Upper lobe of right lung (tissue), 1 donor: ENCODE results near the gene RBP2. TPM values are rescaled to one million over a fixed set of nuclear protein-coding genes. Genes with fewer than 3 reads are reported as not detected.

Experiments
- ATAC-seq: fragments of 200-7000 bp; cut with Tn5 transposase; one replicate; pipeline ENCODE4 v1.9.1; 2020; ENCODE audit warnings: mild to moderate bottlenecking, moderate library complexity
- DNase-seq: peaks from one replicate; pipeline ENCODE4 v3.0.0-alpha.2; 2020
- H3K27ac ChIP-seq: fragments of 200-600 bp; one replicate; pipeline ENCODE4 v1.8.0; 2022
- H3K27me3 ChIP-seq: fragments of 200-600 bp; one replicate; pipeline ENCODE4 v1.8.0; 2022; ENCODE audit warnings: mild to moderate bottlenecking
- H3K36me3 ChIP-seq: fragments of 200-600 bp; one replicate; pipeline ENCODE4 v1.8.0; 2022
- H3K4me1 ChIP-seq: fragments of 200-600 bp; one replicate; pipeline ENCODE4 v1.8.0; 2022
- H3K4me3 ChIP-seq: fragments of 200-600 bp; one replicate; pipeline ENCODE4 v1.8.0; 2022; ENCODE audit warnings: mild to moderate bottlenecking
- H3K9me3 ChIP-seq: fragments of 200-600 bp; one replicate; pipeline ENCODE4 v1.8.0; 2022
- CTCF ChIP-seq: fragments of 200-600 bp; IDR thresholded peaks from one replicate; pipeline ENCODE4 v1.8.0; 2022; ENCODE audit warnings: antibody characterized with exemption
- intact Hi-C: fragments of 100-400 bp; cut with DNase I; formaldehyde crosslinking; loops from one replicate; pipeline ENCODE4 v1.11.0; 2022
- total RNA-seq: library from RNA; stranded (reverse); fragmentation: NEBNext Ultra II Directional; extraction: Animal tissue kit (Norgen Biotek cat#: 25700); gene quantifications from one replicate; pipeline ENCODE4 v1.2.1, GENCODE V29; 2021
- donor health status: DM: no; HTN: yes; CAD: no; lungs with severe emphysema.

RBP2 gene
- total RNA-seq, 1 donor from 2014 or later, result 2.1 TPM

- Histone ChIP-seq H3K27ac (no peak overlapping the region), H3K27me3 (no peaks in the 10 kb centered on the region), H3K36me3 (no peaks in the 10 kb centered on the region), H3K9me3 (no peaks in the 10 kb centered on the region), H3K4me1 (no peaks in the 10 kb centered on the region), H3K4me3 (no peak overlapping the region)
- no peak for ATAC-seq
- no peak for DNase-seq
- no peak for TF ChIP-seq CTCF
- intact Hi-C loops, result no loop called here
Measured at GRCh38 chr3:139460076-139460475, 16.2 kb downstream of the RBP2 start.

- Histone ChIP-seq H3K27me3 (no peaks in the 10 kb centered on the region), H3K27ac (no peak overlapping the region), H3K4me3 (no peak overlapping the region), H3K4me1 (no peaks in the 10 kb centered on the region), H3K9me3 (no peaks in the 10 kb centered on the region), H3K36me3 (no peaks in the 10 kb centered on the region)
- ATAC-seq, result no peak
- intact Hi-C loops, result no loop called here
- no peak for TF ChIP-seq CTCF
- DNase-seq, result no peak
Measured at GRCh38 chr3:139458348-139458747, 18.0 kb downstream of the RBP2 start.

- no peaks in the 10 kb centered on the region for H3K36me3 ChIP-seq
- no peak overlapping the region for H3K4me3 ChIP-seq
- no peaks in the 10 kb centered on the region for H3K9me3 ChIP-seq
- H3K4me1 ChIP-seq, result no peaks in the 10 kb centered on the region
- no peaks in the 10 kb centered on the region for H3K27me3 ChIP-seq
- DNase-seq, result no peak
- TF ChIP-seq CTCF, result no peak
- ATAC-seq, result no peak
- no peak overlapping the region for H3K27ac ChIP-seq
- intact Hi-C loops, result no loop called here
Measured at GRCh38 chr3:139457066-139457465, 19.2 kb downstream of the RBP2 start.

- Histone ChIP-seq H3K9me3 (no peaks in the 10 kb centered on the region), H3K4me1 (no peaks in the 10 kb centered on the region), H3K4me3 (no peak overlapping the region), H3K36me3 (no peaks in the 10 kb centered on the region), H3K27me3 (no peaks in the 10 kb centered on the region), H3K27ac (no peak overlapping the region)
- DNase-seq, result no peak
- ATAC-seq, result no peak
- TF ChIP-seq CTCF, result no peak
- intact Hi-C loops, result no loop called here
Measured at GRCh38 chr3:139456386-139456785, 19.9 kb downstream of the RBP2 start.

- DNase-seq, result no peak
- Histone ChIP-seq H3K9me3 (no peaks in the 10 kb centered on the region), H3K27ac (no peak overlapping the region), H3K36me3 (no peaks in the 10 kb centered on the region), H3K4me3 (no peak overlapping the region), H3K4me1 (no peaks in the 10 kb centered on the region), H3K27me3 (no peaks in the 10 kb centered on the region)
- no peak for TF ChIP-seq CTCF
- no peak for ATAC-seq
- intact Hi-C loops, result no loop called here
Measured at GRCh38 chr3:139455855-139456254, 20.5 kb downstream of the RBP2 start.

- no peaks in the 10 kb centered on the region for H3K36me3 ChIP-seq
- no peaks in the 10 kb centered on the region for H3K4me1 ChIP-seq
- no peak overlapping the region for H3K27ac ChIP-seq
- no peak for TF ChIP-seq CTCF
- no peaks in the 10 kb centered on the region for H3K9me3 ChIP-seq
- no peak for ATAC-seq
- H3K27me3 ChIP-seq, result no peaks in the 10 kb centered on the region
- DNase-seq, result no peak
- H3K4me3 ChIP-seq, result no peak overlapping the region
- intact Hi-C loops, result no loop called here
Measured at GRCh38 chr3:139455206-139455605, 21.1 kb downstream of the RBP2 start.
